HG02981 (cell line): ENCODE data around the gene RPL22L1.
"Not testable (repeated sequence)": the region's sequence is repeated elsewhere in the genome, so short reads cannot be mapped to it uniquely, and the experiment has no call there.

Source experiments
- ATAC-seq: cut with Tn5 transposase; IDR thresholded peaks from one replicate; pipeline ENCODE4 v1.9.1; 2021; ENCODE audit warnings: mild to moderate bottlenecking, moderate library complexity; ENCODE audit not compliant: unreplicated experiment

The RPL22L1 gene

DNA sequence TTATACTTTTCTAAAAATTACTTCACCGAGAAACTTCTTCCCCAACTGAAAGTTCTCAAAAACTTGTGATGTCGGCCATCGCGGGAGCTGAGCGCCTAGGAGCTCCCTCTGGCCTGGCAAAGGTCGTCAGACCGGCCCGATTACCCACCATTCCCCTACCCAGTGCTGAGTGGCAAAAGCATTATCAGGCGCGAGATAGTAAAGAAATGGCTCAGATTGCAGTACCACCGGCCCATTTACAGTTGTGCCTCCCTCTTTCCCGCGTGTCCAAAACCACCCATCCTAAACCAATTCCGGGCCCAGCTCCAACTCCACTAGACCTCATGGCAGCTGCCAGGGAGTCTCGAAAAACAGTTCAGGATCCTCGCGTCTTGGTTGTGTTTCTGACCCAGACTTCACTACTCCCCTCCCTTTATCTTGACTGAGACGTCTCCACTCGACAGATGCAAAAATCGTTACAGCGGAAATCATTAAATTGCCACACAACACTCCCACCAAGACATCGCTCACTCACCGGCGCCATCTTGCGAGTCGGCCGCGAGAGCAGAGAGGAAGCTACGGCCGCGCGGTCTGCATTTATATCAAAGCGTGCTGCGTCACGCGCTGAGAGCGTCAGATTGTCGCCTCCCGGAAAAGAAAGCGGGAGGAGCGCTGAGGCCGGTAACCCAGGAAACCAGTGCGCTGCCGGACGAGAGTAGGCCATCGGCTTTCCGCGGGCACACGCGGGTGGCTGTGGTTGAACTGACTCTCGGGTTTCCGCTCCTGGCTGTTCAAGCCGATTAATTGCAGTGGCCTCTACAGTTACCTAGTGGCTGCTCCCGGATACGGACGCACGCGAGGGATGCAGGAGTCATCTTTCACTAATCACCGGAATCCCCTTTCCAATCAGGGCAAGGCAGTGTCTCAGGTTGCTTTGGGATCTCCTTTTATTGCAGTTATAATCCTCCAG is at the start of gene RPL22L1:
TSS of gene RPL22L1 (minus strand) at position 551 of the 949 bp plus-strand sequence. CDS start at position 523, 28 bp downstream.
- peak; percentile 97 for ATAC-seq

- ATAC-seq, result no peak
These were observed 48.7 kb upstream of the RPL22L1 start for GRCh38 chr3:170918715-170919114.

DNA sequence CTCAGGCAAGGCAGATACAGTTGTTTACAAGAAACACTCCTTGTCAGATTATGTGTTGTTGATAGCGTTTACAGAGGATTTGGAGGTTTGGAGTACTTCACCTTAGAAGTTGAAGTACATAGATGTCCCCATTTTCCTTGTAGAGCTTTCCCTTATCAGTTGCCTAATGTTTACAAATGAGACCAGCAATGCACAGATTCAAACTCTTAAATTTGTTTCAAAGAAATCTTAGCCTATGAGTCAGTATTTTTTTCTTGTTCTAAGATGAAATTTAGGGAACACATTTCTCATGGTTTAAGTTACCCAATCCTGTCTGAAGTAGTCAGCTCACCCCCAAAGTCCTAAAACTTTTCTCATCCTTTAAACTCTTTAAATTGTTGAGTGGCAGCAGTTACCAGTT is 44.7 kb upstream of the RPL22L1 start:
- ATAC-seq, result no peak

- ATAC-seq, result no peak
These were observed 44.2 kb upstream of the RPL22L1 start for GRCh38 chr3:170914212-170914611.

DNA sequence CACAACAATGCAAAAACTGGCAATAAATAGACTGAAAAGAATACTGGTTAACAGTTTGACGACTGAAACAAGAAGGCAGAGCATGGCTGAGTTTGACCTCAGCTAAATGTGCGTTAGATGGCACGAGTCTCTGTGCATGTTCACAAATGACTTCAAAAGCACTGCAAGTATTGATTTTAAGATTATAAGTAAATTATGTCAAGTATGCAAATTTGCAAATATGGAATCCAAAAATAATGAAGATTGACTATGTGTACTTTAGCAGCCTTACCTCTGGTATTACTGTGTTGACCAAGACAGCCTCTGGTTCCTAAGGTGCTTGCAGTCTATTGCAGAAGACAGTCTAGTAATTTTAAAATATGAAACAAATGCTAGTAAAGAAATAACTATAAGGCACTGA is 41.1 kb upstream of the RPL22L1 start:
- ATAC-seq, result no peak

- no peak for ATAC-seq
These were observed 40.5 kb upstream of the RPL22L1 start for GRCh38 chr3:170910542-170910941.

DNA sequence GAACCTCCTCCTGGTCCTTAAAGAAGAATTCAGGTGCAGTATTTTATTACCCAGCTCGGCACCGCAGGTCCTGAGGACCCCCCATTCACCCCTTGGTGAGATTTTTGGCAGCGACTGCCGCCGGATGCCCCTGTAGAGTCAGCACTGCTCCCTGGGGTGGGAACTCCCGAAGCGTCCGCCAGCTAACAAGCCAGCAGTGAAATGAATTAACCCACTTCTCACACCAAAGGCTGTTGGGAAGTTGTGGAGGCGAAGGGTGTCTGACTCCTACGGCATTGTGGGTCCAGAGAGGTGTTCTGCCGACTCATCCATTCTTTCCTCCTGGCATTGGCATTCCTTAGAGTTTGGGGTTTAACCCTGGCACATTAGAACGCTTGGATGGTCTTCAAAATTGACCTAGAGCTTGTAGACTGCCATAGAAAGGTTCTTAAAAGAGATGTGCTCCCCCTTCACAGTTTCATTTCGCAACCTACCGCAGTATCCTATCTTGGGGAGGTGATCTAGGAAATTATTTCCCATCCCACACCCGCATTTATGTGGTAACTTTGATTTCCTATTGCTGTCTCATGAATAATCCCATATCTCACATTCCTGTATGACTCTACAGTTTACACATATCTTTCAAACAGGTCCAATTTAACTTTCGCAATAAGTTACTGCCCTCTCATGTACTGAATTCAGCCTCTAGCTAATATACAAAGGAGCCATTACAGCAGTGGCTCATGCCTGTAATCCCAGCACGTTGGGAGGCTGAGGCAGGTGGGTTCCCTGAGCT is 39.3 kb upstream of the RPL22L1 start:
- no peak for ATAC-seq

- ATAC-seq, result peak; percentile 94
These were observed 38.5 kb upstream of the RPL22L1 start, which contains the start of gene EIF5A2 for GRCh38 chr3:170908235-170909116. TSS of gene EIF5A2 (minus strand) at chr3:170908637. CDS start at chr3:170907806, 831 bp downstream.

DNA sequence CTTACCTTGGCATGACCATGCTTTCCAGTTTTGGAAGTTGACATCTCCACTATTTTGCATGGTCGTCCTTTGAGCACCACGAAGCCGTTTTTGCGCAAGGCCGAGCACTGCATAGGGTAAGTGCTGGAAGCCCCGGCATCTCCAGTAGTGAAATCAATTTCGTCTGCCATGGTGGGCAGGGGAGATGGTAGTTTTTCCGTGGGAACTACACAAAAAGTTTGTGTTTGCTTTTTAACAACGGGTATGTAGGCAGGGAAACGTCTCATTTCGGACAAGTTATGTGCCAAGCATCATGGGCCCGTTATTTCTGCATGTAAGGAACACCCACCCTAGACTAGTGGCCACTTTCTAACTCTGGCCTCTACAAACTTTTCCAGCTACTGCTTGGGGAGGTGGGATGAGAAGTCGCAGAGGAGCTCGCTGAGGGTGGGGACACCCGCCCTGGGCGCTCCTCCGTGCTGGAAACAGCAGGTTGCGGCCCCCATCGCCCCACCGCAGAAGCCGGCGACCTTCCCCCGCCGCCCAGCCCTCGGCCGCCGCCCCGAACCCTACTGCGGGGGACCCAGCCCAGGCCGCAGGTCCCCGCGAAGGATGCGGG is 37.7 kb upstream of the RPL22L1 start:
- ATAC-seq, result peak; percentile 10

DNA sequence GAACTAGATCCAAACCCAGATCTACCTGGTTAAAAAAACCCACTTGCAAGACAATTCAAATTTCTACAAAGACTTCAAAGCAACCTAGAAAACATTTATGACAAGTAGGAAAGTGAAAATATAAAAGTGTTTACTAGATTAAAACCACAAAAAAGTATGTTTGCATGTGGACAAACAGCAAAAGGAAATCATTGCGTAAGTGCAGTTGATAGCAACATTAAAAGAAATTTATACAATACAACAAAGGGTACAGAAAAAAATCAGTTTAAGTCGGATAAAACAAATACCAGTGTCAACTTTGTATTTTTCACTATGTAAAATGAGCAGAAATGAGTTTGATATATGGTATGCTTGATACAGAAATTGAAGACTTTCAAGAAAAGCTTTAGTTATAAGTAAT is 35.9 kb upstream of the RPL22L1 start:
- no peak for ATAC-seq

DNA sequence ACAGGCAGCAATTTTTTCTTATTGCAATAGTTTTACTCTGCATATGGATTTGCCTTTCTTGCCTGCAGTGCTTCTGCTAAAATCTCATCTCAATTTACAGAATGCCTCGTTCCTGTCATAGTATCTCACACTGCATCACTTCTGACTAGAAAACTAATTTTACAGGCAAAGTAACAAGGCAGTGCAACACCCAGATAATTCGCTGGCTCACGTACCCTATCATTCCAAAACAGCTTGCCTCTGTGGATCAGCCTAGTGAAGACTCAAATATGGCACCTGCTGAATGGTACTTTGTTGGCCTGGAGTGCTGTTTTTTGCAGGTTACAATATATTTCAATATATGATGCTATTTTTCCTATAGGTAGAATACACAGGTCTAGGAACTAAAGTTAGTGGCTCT is 33.1 kb upstream of the RPL22L1 start:
- ATAC-seq, result no peak

DNA sequence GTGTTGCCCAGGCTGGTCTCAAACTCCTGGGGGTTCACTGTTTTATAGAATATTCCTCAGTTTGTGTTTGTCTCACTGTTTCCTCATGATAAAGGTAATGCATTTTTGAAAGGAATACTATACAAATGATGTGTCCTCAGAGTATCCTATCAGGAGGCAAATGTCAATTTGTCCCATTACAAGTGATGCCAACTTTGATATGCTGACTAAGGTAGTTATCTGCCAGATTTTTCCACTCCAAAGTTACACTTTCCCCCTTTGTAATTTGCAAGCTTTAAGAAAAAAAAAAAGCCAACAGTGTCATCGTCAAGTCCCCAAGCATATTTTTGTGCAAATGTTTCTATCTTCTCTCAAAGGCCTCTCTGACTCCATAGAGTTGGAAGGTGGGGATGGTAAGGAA is 29.5 kb upstream of the RPL22L1 start:
- no peak for ATAC-seq

- no peak for ATAC-seq
These were observed 28.0 kb upstream of the RPL22L1 start for GRCh38 chr3:170897978-170898377.

DNA sequence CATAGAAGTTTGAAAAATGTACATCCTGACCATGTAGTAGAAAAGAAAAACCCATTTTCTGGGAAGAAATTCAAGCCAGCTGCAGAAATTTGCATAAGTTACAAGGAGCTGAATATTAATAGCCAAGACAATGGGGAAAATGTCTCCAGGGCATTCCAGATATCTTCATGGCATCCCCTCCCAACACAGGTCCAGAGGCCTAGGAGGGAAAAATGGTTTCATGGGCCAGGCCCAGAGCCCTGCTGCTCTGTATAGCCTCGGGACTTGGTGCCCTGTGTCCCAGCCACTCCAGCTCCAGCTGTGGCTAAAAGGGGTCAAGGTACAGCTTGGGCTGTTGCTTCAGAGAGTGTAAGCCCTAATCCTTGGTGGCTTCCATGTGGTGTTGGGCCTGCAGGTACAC is 27.2 kb upstream of the RPL22L1 start:
- ATAC-seq, result not testable (repeated sequence)

- ATAC-seq, result no peak
These were observed 26.8 kb upstream of the RPL22L1 start for GRCh38 chr3:170896781-170897180.

DNA sequence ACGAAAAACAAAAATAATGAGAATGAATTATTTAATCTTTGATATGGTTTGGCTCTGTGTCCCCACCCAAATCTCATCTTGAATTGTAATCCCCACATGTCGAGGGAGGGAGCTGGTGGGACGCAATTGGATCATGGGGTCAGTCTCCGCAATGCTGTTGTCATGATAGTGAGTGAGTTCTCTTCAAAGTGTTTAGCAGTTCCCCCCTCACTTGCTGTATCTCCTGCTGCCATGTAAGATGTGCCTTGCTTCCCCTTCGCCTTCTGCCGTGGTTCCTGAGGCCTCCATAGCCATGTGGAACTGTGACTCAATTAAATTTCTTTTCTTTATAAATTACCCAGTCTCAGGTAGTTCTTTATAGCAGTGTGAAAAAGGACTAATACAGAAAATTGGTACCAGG is 26.3 kb upstream of the RPL22L1 start:
- ATAC-seq, result not testable (repeated sequence)

GRCh38 chr3:170893895-170894294 is 23.9 kb upstream of the RPL22L1 start:
- ATAC-seq, result no peak

DNA sequence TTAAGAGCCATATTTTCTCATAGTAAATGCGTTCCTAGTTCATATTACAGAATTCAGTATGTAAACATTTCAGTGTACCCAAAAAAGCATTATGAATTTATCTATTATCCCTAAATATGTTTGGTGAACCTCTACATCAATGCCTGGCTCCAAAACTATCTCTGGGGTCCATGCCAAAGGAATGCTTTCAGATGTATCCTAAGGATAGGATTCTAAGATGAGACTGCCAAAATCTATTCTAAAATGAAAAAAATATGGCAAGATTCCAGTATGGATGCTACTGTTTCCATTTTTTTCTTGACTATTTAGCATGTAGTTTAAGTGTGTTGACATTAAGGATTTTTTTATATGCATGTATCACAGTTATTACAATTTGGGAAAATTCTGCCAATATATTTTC is 19.6 kb upstream of the RPL22L1 start:
- no peak for ATAC-seq

GRCh38 chr3:170889132-170889531 is 19.1 kb upstream of the RPL22L1 start:
- no peak for ATAC-seq
